Ishikawa (cell line): Measurements from ENCODE around the gene DCTD.

Source experiments
- CEBPB ChIP-seq: IDR thresholded peaks from 2 replicates; pipeline ENCODE4 v1.6.1; 2012
- CREB1 ChIP-seq: IDR thresholded peaks from 2 replicates; pipeline ENCODE4 v1.6.1; 2012; ENCODE audit warnings: low read depth
- EGR1 ChIP-seq: IDR thresholded peaks from 2 replicates; pipeline ENCODE4 v1.6.1; 2012
- EP300 ChIP-seq: IDR thresholded peaks from 2 replicates; pipeline ENCODE4 v1.6.1; 2012; ENCODE audit warnings: borderline replicate concordance
- RAD21 ChIP-seq: IDR thresholded peaks from 2 replicates; pipeline ENCODE4 v1.6.1; 2012; ENCODE audit warnings: low read depth
- TAF1 ChIP-seq: IDR thresholded peaks from 2 replicates; pipeline ENCODE4 v1.6.1; 2012; ENCODE audit warnings: low read depth, mild to moderate bottlenecking
- USF1 ChIP-seq: IDR thresholded peaks from 2 replicates; pipeline ENCODE4 v1.6.1; 2012
- YY1 ChIP-seq: IDR thresholded peaks from 2 replicates; pipeline ENCODE4 v1.6.1; 2012; ENCODE audit warnings: low read depth
- ZBTB7A ChIP-seq: IDR thresholded peaks from 2 replicates; pipeline ENCODE4 v1.6.1; 2012; ENCODE audit warnings: low read depth
- TF ChIP-seq, protein P1 (sequence below): IDR thresholded peaks from 2 replicates; pipeline ENCODE4 v1.6.1; 2012; ENCODE audit warnings: low read depth, mild to moderate bottlenecking
- TF ChIP-seq, protein P2 (sequence below): IDR thresholded peaks from 2 replicates; pipeline ENCODE4 v1.6.1; 2012

- TF ChIP-seq CEBPB: no peak
- TF ChIP-seq, protein P1, sequence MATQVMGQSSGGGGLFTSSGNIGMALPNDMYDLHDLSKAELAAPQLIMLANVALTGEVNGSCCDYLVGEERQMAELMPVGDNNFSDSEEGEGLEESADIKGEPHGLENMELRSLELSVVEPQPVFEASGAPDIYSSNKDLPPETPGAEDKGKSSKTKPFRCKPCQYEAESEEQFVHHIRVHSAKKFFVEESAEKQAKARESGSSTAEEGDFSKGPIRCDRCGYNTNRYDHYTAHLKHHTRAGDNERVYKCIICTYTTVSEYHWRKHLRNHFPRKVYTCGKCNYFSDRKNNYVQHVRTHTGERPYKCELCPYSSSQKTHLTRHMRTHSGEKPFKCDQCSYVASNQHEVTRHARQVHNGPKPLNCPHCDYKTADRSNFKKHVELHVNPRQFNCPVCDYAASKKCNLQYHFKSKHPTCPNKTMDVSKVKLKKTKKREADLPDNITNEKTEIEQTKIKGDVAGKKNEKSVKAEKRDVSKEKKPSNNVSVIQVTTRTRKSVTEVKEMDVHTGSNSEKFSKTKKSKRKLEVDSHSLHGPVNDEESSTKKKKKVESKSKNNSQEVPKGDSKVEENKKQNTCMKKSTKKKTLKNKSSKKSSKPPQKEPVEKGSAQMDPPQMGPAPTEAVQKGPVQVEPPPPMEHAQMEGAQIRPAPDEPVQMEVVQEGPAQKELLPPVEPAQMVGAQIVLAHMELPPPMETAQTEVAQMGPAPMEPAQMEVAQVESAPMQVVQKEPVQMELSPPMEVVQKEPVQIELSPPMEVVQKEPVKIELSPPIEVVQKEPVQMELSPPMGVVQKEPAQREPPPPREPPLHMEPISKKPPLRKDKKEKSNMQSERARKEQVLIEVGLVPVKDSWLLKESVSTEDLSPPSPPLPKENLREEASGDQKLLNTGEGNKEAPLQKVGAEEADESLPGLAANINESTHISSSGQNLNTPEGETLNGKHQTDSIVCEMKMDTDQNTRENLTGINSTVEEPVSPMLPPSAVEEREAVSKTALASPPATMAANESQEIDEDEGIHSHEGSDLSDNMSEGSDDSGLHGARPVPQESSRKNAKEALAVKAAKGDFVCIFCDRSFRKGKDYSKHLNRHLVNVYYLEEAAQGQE: no peak
- no peak for TF ChIP-seq EP300
- TF ChIP-seq EGR1: no peak
- TF ChIP-seq, protein P2, sequence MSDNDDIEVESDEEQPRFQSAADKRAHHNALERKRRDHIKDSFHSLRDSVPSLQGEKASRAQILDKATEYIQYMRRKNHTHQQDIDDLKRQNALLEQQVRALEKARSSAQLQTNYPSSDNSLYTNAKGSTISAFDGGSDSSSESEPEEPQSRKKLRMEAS: no peak
- no peak for TF ChIP-seq USF1
- TF ChIP-seq ZBTB7A: no peak
- no peak for TF ChIP-seq YY1
- TF ChIP-seq RAD21: no peak
- no peak for TF ChIP-seq TAF1
- TF ChIP-seq CREB1: no peak
These were observed 44.3 kb downstream of the DCTD start for GRCh38 chr4:182872886-182873285.
